Measurements from ENCODE around the gene CCDC192.

CCDC192 gene

DNA sequence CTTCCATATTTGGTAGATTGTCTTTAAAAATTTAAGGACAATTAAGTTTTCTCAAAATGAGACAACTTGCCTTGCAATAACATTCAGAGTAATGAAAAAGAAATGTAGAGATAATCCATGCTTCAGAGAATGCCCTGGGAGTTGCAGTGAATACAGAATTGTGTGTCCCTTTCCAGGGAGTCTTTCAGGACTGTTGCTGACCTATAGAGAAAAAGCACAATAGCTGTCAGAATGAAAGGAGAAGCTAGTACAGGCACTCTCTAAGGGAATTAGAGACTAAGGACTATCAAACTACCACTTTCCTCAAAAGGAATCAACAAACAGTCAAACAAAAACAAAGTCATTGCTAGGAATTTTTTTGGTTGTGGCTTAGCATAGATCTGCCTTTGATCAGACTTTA lies 93.0 kb downstream of the CCDC192 start:
- H3K9me3 ChIP-seq (ENCODE audit: control insufficient read depth, insufficient read depth, low read length), result no peaks in the 10 kb centered on the region
- H3K4me1 ChIP-seq (ENCODE audit: insufficient read depth, low read length), result no peaks in the 10 kb centered on the region
- no peak overlapping the region for H3K9ac ChIP-seq (ENCODE audit: low read depth, low read length)
- no peaks in the 10 kb centered on the region for H3K36me3 ChIP-seq (ENCODE audit: insufficient read depth, low read length)

DNA sequence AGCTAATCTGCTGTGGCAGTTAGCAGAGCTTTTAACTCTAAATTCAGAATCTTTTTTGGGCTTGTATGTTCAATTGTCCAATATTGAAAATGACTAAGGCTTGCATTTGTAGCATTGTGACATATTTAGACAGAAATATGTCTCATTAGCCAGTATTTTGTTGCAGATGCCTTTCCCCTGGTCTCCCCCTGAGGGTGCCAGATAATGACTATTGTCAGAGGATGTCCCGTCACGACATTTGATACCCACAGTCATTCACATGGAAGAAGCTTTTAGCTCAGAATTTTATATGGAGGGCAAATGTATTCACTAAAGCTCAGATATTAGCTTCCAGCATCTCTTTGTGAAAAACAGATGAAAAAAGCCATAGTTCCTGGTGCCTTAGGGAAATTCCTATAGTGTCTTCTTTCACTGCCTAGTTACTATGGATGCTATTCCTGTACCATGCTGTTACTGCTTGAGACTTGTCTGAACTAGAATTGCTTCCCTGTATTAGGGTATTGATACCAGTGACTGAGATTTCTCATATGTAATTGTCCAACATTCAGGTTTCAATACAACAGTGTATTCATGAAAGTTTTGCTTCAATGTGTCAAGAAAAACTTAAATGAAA lies 96.2 kb downstream of the CCDC192 start:
- Histone ChIP-seq H3K4me1 (ENCODE audit: insufficient read depth, low read length) (no peaks in the 10 kb centered on the region), H3K36me3 (ENCODE audit: insufficient read depth, low read length) (no peaks in the 10 kb centered on the region), H3K9me3 (ENCODE audit: control insufficient read depth, insufficient read depth, low read length) (no peaks in the 10 kb centered on the region), H3K9ac (ENCODE audit: low read depth, low read length) (no peak overlapping the region)

DNA sequence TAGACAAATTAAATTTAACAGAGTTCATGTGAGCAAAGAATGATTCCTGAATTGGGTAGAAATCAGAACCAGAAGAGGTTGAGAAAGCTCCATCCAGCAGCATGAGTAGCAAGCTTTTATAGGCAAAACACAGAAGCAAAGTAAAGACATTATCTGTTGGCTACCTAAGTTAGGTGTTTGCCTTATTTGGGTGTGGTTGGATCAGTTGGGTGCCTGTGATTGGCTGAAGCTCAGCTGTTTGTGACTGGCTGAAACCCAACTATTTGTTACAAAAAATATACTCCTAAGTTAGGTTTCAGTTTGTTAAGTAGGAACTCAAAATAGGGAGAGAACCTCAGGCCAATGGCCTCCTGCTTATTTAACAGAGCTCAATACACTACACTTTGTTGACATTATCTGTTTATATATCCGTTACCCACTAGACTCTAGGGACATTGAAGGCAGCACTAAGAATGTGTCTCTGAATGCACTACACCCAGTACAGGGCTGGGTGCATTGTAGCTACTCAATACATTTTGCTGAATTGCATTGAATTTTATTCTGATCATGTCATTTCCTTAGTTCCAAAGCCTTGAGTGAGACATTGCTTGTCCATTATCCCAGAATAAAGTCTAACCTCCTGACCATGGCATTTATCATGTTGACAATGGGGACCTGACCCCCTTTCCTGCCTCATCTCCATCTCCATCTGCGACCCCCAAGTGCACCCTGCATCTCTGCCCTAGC lies 98.7 kb downstream of the CCDC192 start:
- Histone ChIP-seq H3K9me3 (ENCODE audit: control insufficient read depth, insufficient read depth, low read length) (no peaks in the 10 kb centered on the region), H3K4me1 (ENCODE audit: insufficient read depth, low read length) (no peaks in the 10 kb centered on the region), H3K9ac (ENCODE audit: low read depth, low read length) (no peak overlapping the region), H3K36me3 (ENCODE audit: insufficient read depth, low read length) (no peaks in the 10 kb centered on the region)

DNA sequence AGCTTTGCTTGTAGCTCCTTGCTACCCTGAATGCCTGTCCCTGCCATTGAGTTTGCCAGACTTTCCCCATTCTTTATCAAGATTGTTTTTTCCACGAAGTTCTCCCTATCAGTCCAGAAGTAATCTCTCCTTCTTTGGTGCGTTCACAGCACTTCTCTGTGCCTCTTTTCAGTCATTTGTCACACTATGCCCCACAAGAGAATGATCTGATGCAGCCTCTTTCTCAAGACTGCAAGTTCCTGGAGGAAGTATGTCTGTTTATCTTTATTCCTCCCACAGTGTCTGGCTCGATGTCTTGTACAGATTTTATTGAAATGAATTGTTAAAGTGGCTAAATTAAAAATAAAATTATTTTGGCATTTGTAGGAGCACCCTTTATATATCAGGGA lies 99.3 kb downstream of the CCDC192 start:
- no peaks in the 10 kb centered on the region for H3K4me1 ChIP-seq (ENCODE audit: insufficient read depth, low read length)
- H3K9ac ChIP-seq (ENCODE audit: low read depth, low read length), result no peak overlapping the region
- no peaks in the 10 kb centered on the region for H3K9me3 ChIP-seq (ENCODE audit: control insufficient read depth, insufficient read depth, low read length)
- no peaks in the 10 kb centered on the region for H3K36me3 ChIP-seq (ENCODE audit: insufficient read depth, low read length)

DNA sequence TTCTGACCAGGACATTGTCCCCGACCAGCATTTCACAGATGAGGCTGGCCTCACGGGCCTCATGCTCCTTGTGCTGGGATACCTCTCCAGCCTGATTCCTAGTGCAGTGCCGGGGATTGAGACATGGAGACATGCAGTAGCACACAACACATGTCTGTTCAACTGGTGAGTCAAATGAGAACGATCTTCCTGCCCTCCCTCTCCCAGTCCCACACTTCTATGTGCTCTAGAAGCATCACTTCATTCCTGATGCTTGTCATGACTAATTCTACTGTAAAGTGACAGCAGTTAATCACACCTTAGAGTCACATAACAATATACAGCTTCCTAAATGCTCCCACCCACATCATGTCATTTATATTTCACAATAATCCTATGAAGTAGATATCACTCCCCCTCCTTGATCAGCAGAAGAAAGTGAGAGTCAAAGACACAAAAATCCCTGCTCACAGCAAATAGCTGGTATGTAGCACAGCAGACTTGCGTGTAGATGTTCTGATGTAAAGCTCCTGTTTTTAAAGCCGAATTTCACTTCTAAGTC lies 101.8 kb downstream of the CCDC192 start:
- no peaks in the 10 kb centered on the region for H3K4me1 ChIP-seq (ENCODE audit: insufficient read depth, low read length)
- H3K9me3 ChIP-seq (ENCODE audit: control insufficient read depth, insufficient read depth, low read length), result no peaks in the 10 kb centered on the region
- H3K36me3 ChIP-seq (ENCODE audit: insufficient read depth, low read length), result no peaks in the 10 kb centered on the region
- no peak overlapping the region for H3K9ac ChIP-seq (ENCODE audit: low read depth, low read length)

DNA sequence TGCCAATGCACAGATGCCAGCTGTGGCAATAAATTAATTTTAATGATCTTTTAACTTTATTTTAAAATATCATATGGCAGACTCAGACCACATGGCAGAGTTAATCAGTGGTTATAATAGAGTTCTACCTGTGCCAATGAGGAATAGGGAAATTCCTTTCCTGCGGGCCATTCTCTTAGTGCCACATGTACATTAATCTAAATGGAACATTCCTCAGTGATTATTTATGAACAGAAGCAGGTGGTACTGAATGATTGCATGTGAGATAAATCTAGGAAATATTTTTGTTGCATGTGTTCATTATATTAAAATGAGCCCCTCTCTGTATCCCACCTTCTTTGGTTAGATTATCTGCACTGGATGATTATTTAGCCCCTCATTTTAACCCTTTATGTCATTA lies 102.3 kb downstream of the CCDC192 start:
- Histone ChIP-seq H3K36me3 (ENCODE audit: insufficient read depth, low read length) (no peaks in the 10 kb centered on the region), H3K9ac (ENCODE audit: low read depth, low read length) (no peak overlapping the region), H3K9me3 (ENCODE audit: control insufficient read depth, insufficient read depth, low read length) (no peaks in the 10 kb centered on the region), H3K4me1 (ENCODE audit: insufficient read depth, low read length) (no peaks in the 10 kb centered on the region)

DNA sequence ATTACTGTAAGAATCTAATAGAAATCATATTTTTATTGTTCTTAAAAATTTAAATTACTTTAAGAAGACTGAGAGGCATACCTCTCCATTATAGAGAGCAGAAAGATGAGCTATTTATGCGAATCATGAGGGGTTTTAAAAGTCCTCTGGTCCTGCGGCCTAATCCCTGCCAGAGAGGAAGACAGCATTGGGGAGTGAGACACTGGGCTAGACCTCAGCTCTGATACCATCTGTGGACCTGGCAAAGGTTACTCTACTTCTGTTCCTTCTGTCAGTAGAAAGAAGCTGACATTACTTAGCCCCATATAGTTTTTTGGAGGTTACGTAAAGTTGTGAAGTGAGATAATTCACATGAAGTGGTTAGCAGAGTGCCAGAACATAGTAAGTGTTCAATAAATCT lies 103.6 kb downstream of the CCDC192 start:
- H3K4me1 ChIP-seq (ENCODE audit: insufficient read depth, low read length), result no peaks in the 10 kb centered on the region
- H3K9ac ChIP-seq (ENCODE audit: low read depth, low read length), result no peak overlapping the region
- H3K36me3 ChIP-seq (ENCODE audit: insufficient read depth, low read length), result no peaks in the 10 kb centered on the region

DNA sequence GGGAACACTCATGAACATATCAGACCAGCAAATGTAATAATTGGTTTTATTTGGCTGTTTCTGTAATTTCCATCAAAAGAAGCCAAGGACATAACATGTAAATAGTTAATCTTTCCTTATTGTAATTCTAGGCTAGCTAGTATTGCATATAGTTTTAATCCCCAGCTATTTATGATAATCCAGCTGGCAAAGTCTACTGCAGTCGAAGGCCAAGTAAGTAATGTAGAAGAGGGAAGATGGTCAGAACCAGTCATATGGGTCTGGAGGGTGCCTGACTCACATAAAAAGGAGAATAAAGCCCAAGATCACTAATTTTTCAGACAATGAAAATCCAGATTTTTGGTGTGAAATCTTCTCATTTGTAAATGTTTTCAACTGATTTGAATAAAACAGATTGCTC lies 106.3 kb downstream of the CCDC192 start:
- Histone ChIP-seq H3K36me3 (ENCODE audit: insufficient read depth, low read length) (no peaks in the 10 kb centered on the region), H3K4me1 (ENCODE audit: insufficient read depth, low read length) (0 out of 2 replicates have a peak, but pooled peaks cover 7% of the 10 kb centered on the region), H3K9me3 (ENCODE audit: control insufficient read depth, insufficient read depth, low read length) (no peaks in the 10 kb centered on the region), H3K9ac (ENCODE audit: low read depth, low read length) (no peak overlapping the region)

More for the DNA sequence above, 103.6 kb downstream of the CCDC192 start:
- H3K9me3 ChIP-seq (ENCODE audit: control insufficient read depth, insufficient read depth, low read length), result no peaks in the 10 kb centered on the region

- 0 out of 2 replicates have a peak, but pooled peaks cover 7% of the 10 kb centered on the region for H3K4me1 ChIP-seq (ENCODE audit: insufficient read depth, low read length)
- H3K36me3 ChIP-seq (ENCODE audit: insufficient read depth, low read length), result no peaks in the 10 kb centered on the region
- no peaks in the 10 kb centered on the region for H3K9me3 ChIP-seq (ENCODE audit: control insufficient read depth, insufficient read depth, low read length)
- H3K9ac ChIP-seq (ENCODE audit: low read depth, low read length), result no peak overlapping the region
Measured at GRCh38 chr5:127810017-127810416, 106.8 kb downstream of the CCDC192 start.

- Histone ChIP-seq H3K9me3 (ENCODE audit: control insufficient read depth, insufficient read depth, low read length) (no peaks in the 10 kb centered on the region), H3K4me1 (ENCODE audit: insufficient read depth, low read length) (0 out of 2 replicates have a peak, but pooled peaks cover 7% of the 10 kb centered on the region), H3K9ac (ENCODE audit: low read depth, low read length) (no peak overlapping the region), H3K36me3 (ENCODE audit: insufficient read depth, low read length) (no peaks in the 10 kb centered on the region)
Measured at GRCh38 chr5:127810707-127811490, 107.7 kb downstream of the CCDC192 start.

- no peaks in the 10 kb centered on the region for H3K36me3 ChIP-seq (ENCODE audit: insufficient read depth, low read length)
- no peak overlapping the region for H3K9ac ChIP-seq (ENCODE audit: low read depth, low read length)
- 0 out of 2 replicates have a peak, but pooled peaks cover 7% of the 10 kb centered on the region for H3K4me1 ChIP-seq (ENCODE audit: insufficient read depth, low read length)
- H3K9me3 ChIP-seq (ENCODE audit: control insufficient read depth, insufficient read depth, low read length), result no peaks in the 10 kb centered on the region
Measured at GRCh38 chr5:127812570-127812969, 109.4 kb downstream of the CCDC192 start.

GRCh38 chr5:127813633-127814587 lies 110.7 kb downstream of the CCDC192 start:
- H3K36me3 ChIP-seq (ENCODE audit: insufficient read depth, low read length), result no peaks in the 10 kb centered on the region
- H3K9ac ChIP-seq (ENCODE audit: low read depth, low read length), result no peak overlapping the region
- no peaks in the 10 kb centered on the region for H3K9me3 ChIP-seq (ENCODE audit: control insufficient read depth, insufficient read depth, low read length)
- H3K4me1 ChIP-seq (ENCODE audit: insufficient read depth, low read length), result 0 out of 2 replicates have a peak, but pooled peaks cover 7% of the 10 kb centered on the region

GRCh38 chr5:127814588-127814973 lies 111.4 kb downstream of the CCDC192 start:
- 0 out of 2 replicates have a peak, but pooled peaks cover 7% of the 10 kb centered on the region for H3K4me1 ChIP-seq (ENCODE audit: insufficient read depth, low read length)
- no peak overlapping the region for H3K9ac ChIP-seq (ENCODE audit: low read depth, low read length)
- H3K36me3 ChIP-seq (ENCODE audit: insufficient read depth, low read length), result no peaks in the 10 kb centered on the region
- no peaks in the 10 kb centered on the region for H3K9me3 ChIP-seq (ENCODE audit: control insufficient read depth, insufficient read depth, low read length)
